ENCODE data around the gene HLCS. TPM values are rescaled to one million over a fixed set of nuclear protein-coding genes. Genes with fewer than 3 reads are reported as not detected.
A peak's percentile ranks its signal among the peaks of the same experiment; 100 is the strongest.
"Not testable (repeated sequence)": the region's sequence is repeated elsewhere in the genome, so short reads cannot be mapped to it uniquely, and the experiment has no call there.

HLCS gene
- 15.5 TPM for total RNA-seq

GRCh38 chr21:36966066-36966820 is at the start of gene HLCS:
HLCS (minus strand) TSS chr21:36966669; CDS start chr21:36966638, 31 bp downstream.
- peak; percentile 46 for DNase-seq (ENCODE audit: low spot score)

GRCh38 chr21:37009740-37010341 is 43.4 kb upstream of the HLCS start:
- peak; percentile 81 for DNase-seq (ENCODE audit: low spot score)

GRCh38 chr21:37008724-37009123 is 42.3 kb upstream of the HLCS start:
- no peak for DNase-seq (ENCODE audit: low spot score)

- no peak for DNase-seq (ENCODE audit: low spot score)
These were observed 40.2 kb upstream of the HLCS start, which contains the start of gene RIPPLY3 for GRCh38 chr21:37006486-37007291. RIPPLY3 (plus strand) TSS chr21:37006702; CDS start chr21:37006773, 71 bp downstream.

- no peak for DNase-seq (ENCODE audit: low spot score)
These were observed 39.3 kb upstream of the HLCS start for GRCh38 chr21:37005548-37006485.

GRCh38 chr21:37003917-37004316 is 37.4 kb upstream of the HLCS start:
- not testable (repeated sequence) for DNase-seq (ENCODE audit: low spot score)

- not testable (repeated sequence) for DNase-seq (ENCODE audit: low spot score)
These were observed 36.4 kb upstream of the HLCS start for GRCh38 chr21:37002851-37003250.

GRCh38 chr21:37001441-37001840 is 35.0 kb upstream of the HLCS start:
- DNase-seq (ENCODE audit: low spot score) = no peak

GRCh38 chr21:37000381-37000780 is 33.9 kb upstream of the HLCS start:
- no peak for DNase-seq (ENCODE audit: low spot score)

GRCh38 chr21:36999131-36999898 is 32.8 kb upstream of the HLCS start:
- DNase-seq (ENCODE audit: low spot score) = no peak

GRCh38 chr21:36995285-36995684 is 28.8 kb upstream of the HLCS start:
- not testable (repeated sequence) for DNase-seq (ENCODE audit: low spot score)

GRCh38 chr21:36994501-36995158 is 28.2 kb upstream of the HLCS start:
- no peak for DNase-seq (ENCODE audit: low spot score)

- DNase-seq (ENCODE audit: low spot score) = no peak
These were observed 26.2 kb upstream of the HLCS start for GRCh38 chr21:36992671-36993070.

- no peak for DNase-seq (ENCODE audit: low spot score)
These were observed 24.2 kb upstream of the HLCS start for GRCh38 chr21:36990508-36991205.

GRCh38 chr21:36989699-36990507 is 23.4 kb upstream of the HLCS start:
- DNase-seq (ENCODE audit: low spot score) = peak; percentile 92

- not testable (repeated sequence) for DNase-seq (ENCODE audit: low spot score)
These were observed 22.8 kb upstream of the HLCS start for GRCh38 chr21:36989199-36989698.

- DNase-seq (ENCODE audit: low spot score) = no peak
These were observed 22.1 kb upstream of the HLCS start for GRCh38 chr21:36988536-36988935.

- DNase-seq (ENCODE audit: low spot score) = no peak
These were observed 21.4 kb upstream of the HLCS start for GRCh38 chr21:36987845-36988244.
